Suprapubic skin (tissue), 4 donors: ENCODE data around the gene NPR2. TPM values are rescaled to one million over a fixed set of nuclear protein-coding genes. Genes with fewer than 3 reads are reported as not detected.

Source experiments
- DNase-seq, 2 donors: peaks; one replicate each; pipeline ENCODE4 v3.0.0-alpha.2; 2019; ENCODE audit warnings: low spot score in 2 of 2
- H3K27ac ChIP-seq: fragments of 200-600 bp; sonication (generic); one replicate; pipeline ENCODE4 v1.5.1; 2019
- H3K27me3 ChIP-seq: fragments of 200-600 bp; sonication (generic); one replicate; pipeline ENCODE4 v1.5.1; 2019
- H3K36me3 ChIP-seq: fragments of 200-600 bp; sonication (generic); one replicate; pipeline ENCODE4 v1.5.1; 2019
- H3K4me1 ChIP-seq: fragments of 200-600 bp; sonication (generic); one replicate; pipeline ENCODE4 v1.5.1; 2019
- H3K4me3 ChIP-seq: fragments of 200-600 bp; sonication (generic); one replicate; pipeline ENCODE4 v1.5.1; 2019; ENCODE audit warnings: mild to moderate bottlenecking
- H3K9me3 ChIP-seq: fragments of 200-600 bp; sonication (generic); one replicate; pipeline ENCODE4 v1.5.1; 2019
- CTCF ChIP-seq, 2 donors: fragments of 200-600 bp in 1 of 2; fragments of 450-650 bp in 1 of 2; sonication (generic) in 1 of 2; IDR thresholded peaks; one replicate each; pipeline ENCODE4 v1.5.1; 2016 to 2019; ENCODE audit warnings: antibody characterized with exemption in 2 of 2, mild to moderate bottlenecking in 1 of 2, moderate library complexity in 1 of 2
- EP300 ChIP-seq: sonication (generic); formaldehyde crosslinking; IDR thresholded peaks from one replicate; pipeline ENCODE4 v1.6.1; 2017; ENCODE audit warnings: antibody characterized with exemption
- POLR2A ChIP-seq, 2 donors: fragments of 450-650 bp; IDR thresholded peaks; one replicate each; pipeline ENCODE4 v1.6.1; 2017; ENCODE audit warnings: antibody characterized with exemption in 2 of 2, mild to moderate bottlenecking in 2 of 2, moderate library complexity in 2 of 2
- POLR2AphosphoS5 ChIP-seq, 3 donors: sonication (generic); formaldehyde crosslinking; IDR thresholded peaks; one replicate each; pipeline ENCODE4 v1.6.1; 2017; ENCODE audit warnings: antibody characterized with exemption in 3 of 3
- WGBS: methylation state at CpG from one replicate; pipeline ENCODE4 v1.1.5; 2018; 5-methylcytosine and 5-hydroxymethylcytosine counted together
- total RNA-seq, 4 donors: library from RNA; depleted of rRNA; stranded (reverse); fragments of >200 nt; gene quantifications; one replicate each; pipeline ENCODE4 v1.1.0, GENCODE V29; 2016

The NPR2 gene
- total RNA-seq, 4 donors from 2014 or later: 8.4 to 26.1 (median 18.2) TPM

DNA sequence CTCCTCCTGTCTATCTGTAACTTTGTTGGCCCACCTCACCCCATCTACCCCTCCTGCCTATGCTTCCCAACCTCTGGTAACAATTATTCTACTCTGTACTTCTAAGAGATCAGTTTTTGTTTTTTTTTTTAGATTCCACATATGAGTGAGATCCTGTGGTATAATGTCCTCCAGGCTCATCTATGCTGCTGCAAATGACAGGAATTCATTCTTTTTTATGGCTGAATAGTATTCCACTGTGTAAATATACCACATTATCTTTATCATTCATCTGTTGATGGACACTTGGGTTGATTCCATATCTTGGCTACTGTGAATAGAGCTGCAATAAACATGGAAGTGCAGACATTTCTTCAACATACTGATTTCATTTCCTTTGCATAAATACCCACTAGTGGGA lies 8.0 kb upstream of the NPR2 start:
- Histone ChIP-seq H3K36me3 (no peaks in the 10 kb centered on the region), H3K4me3 (no peak overlapping the region), H3K4me1 (no peaks in the 10 kb centered on the region), H3K9me3 (no peaks in the 10 kb centered on the region), H3K27me3 (no peaks in the 10 kb centered on the region), H3K27ac (no peak overlapping the region)
- DNase-seq: no peak
- TF ChIP-seq POLR2AphosphoS5 (IDR thresholded peaks at IDR 0.05) (no peak), CTCF (IDR thresholded peaks at IDR 0.05) (no peak), POLR2A (IDR thresholded peaks at IDR 0.05) (no peak), EP300 (no peak)

GRCh38 chr9:35789541-35789940 lies 1.9 kb upstream of the NPR2 start:
- no peak for DNase-seq
- H3K27me3 ChIP-seq: no peaks in the 10 kb centered on the region
- no peaks in the 10 kb centered on the region for H3K36me3 ChIP-seq
- no peak overlapping the region for H3K4me3 ChIP-seq
- TF ChIP-seq POLR2A (IDR thresholded peaks at IDR 0.05) (no peak), POLR2AphosphoS5 (IDR thresholded peaks at IDR 0.05) (no peak), CTCF (IDR thresholded peaks at IDR 0.05) (no peak)
- H3K4me1 ChIP-seq: peaks cover 32% of the 10 kb centered on the region
- H3K27ac ChIP-seq: no peak overlapping the region
- WGBS: 95% methylated on average over 2 of the region's 2 CpGs
- no peaks in the 10 kb centered on the region for H3K9me3 ChIP-seq

GRCh38 chr9:35790025-35790384 lies 1.4 kb upstream of the NPR2 start:
- Histone ChIP-seq H3K4me3 (no peak overlapping the region), H3K36me3 (no peaks in the 10 kb centered on the region), H3K9me3 (no peaks in the 10 kb centered on the region), H3K27me3 (no peaks in the 10 kb centered on the region), H3K27ac (no peak overlapping the region), H3K4me1 (peaks cover 32% of the 10 kb centered on the region)
- 27% methylated on average over 4 of the region's 4 CpGs for WGBS
- no peak for DNase-seq
- TF ChIP-seq CTCF (IDR thresholded peaks at IDR 0.05): no peak
- no peak for TF ChIP-seq EP300
- no peak for TF ChIP-seq POLR2AphosphoS5 (IDR thresholded peaks at IDR 0.05)
- TF ChIP-seq POLR2A (IDR thresholded peaks at IDR 0.05): no peak

DNA sequence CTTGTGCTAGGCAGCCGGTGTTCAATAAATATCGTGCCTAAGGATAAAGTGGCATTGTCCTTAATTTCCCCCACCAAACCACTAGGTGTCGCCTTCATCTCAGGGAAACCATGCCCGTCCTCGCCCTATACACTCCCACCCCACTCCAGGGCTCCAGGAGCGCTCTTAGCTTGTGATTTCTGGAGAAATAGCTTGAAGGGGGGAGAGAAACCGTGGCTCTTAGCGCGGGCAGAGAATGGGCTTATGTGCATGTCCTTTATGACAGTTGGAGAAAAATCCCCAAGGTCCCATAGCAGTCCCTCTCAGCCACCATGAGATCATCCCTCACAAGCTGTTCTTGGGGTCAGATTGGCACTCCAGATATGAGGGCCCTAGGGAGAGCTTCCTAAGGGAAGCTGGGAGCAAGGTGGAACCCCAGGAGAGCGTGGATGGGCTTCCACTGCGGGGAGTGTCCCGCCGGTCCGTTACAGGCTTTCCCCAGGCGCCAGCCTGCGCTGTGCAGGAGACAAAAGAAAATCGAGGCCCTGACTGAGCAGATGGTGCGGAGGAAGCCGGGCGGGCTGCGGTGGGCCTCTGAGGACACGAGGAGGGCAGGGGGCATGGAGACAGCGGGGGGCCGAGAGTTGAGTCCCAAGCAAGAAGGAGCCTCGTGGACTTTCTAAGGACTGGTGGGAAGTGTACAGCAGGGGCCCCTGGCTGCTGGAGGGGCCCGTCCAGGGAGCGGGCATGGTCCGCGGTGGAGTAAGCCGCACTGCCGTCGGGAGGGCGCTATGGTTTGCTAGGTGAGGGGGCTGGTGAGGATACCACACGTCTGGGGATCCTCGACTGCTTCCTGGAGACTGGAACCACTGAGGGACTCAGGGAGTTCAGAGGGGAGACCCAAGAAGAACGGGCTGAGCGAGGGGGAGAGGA lies 750 bp upstream of the NPR2 start:
- peak overlapping the region; percentile 54 for H3K4me3 ChIP-seq
- H3K9me3 ChIP-seq: no peaks in the 10 kb centered on the region
- DNase-seq: peak; percentile 83 to 89
- no peaks in the 10 kb centered on the region for H3K36me3 ChIP-seq
- TF ChIP-seq CTCF (IDR thresholded peaks at IDR 0.05) (peak; percentile 70 to 89), POLR2AphosphoS5 (IDR thresholded peaks at IDR 0.05) (no peak)
- no peaks in the 10 kb centered on the region for H3K27me3 ChIP-seq
- 46% methylated on average over 30 of the region's 37 CpGs for WGBS
- H3K4me1 ChIP-seq: peaks cover 32% of the 10 kb centered on the region
- peak overlapping the region; percentile 70 for H3K27ac ChIP-seq

GRCh38 chr9:35792024-35792813 lies 828 bp downstream of the NPR2 start:
- peak; percentile 71 to 81 for DNase-seq
- H3K4me1 ChIP-seq: peaks cover 32% of the 10 kb centered on the region
- H3K4me3 ChIP-seq: peak overlapping the region; percentile 54
- peak overlapping the region; percentile 70 for H3K27ac ChIP-seq
- H3K9me3 ChIP-seq: no peaks in the 10 kb centered on the region
- H3K36me3 ChIP-seq: no peaks in the 10 kb centered on the region
- WGBS: 68% methylated on average over 24 of the region's 34 CpGs
- TF ChIP-seq CTCF (IDR thresholded peaks at IDR 0.05) (no peak), POLR2A (IDR thresholded peaks at IDR 0.05) (no peak), EP300 (no peak), POLR2AphosphoS5 (IDR thresholded peaks at IDR 0.05) (no peak)
- no peaks in the 10 kb centered on the region for H3K27me3 ChIP-seq
